ENCODE measurements around the gene MSS51.

The MSS51 gene

GRCh38 chr10:73444457-73444856, 11.1 kb upstream of the MSS51 start:
- no peak for DNase-seq (ENCODE audit: low read depth)
- H3K4me3 ChIP-seq (ENCODE audit: low read depth, low read length) = no peak overlapping the region
- no peak for TF ChIP-seq CTCF (IDR thresholded peaks at IDR 0.05; ENCODE audit: control insufficient read depth, extremely low read depth, insufficient read depth)

GRCh38 chr10:73439605-73440312, 6.4 kb upstream of the MSS51 start:
- H3K4me3 ChIP-seq (ENCODE audit: low read depth, low read length) = no peak overlapping the region
- no peak for TF ChIP-seq CTCF (IDR thresholded peaks at IDR 0.05; ENCODE audit: control insufficient read depth, extremely low read depth, insufficient read depth)
- DNase-seq (ENCODE audit: low read depth) = no peak

- DNase-seq (ENCODE audit: low read depth) = no peak
- H3K4me3 ChIP-seq (ENCODE audit: low read depth, low read length) = no peak overlapping the region
- TF ChIP-seq CTCF (IDR thresholded peaks at IDR 0.05; ENCODE audit: control insufficient read depth, extremely low read depth, insufficient read depth) = no peak
Measured at GRCh38 chr10:73439055-73439454, 5.7 kb upstream of the MSS51 start.

- no peak for TF ChIP-seq CTCF (IDR thresholded peaks at IDR 0.05; ENCODE audit: control insufficient read depth, extremely low read depth, insufficient read depth)
- DNase-seq (ENCODE audit: low read depth) = no peak
- no peak overlapping the region for H3K4me3 ChIP-seq (ENCODE audit: low read depth, low read length)
Measured at GRCh38 chr10:73432646-73433537, 469 bp downstream of the MSS51 start.

GRCh38 chr10:73426318-73426717, 7.0 kb downstream of the MSS51 start:
- no peak for TF ChIP-seq CTCF (IDR thresholded peaks at IDR 0.05; ENCODE audit: control insufficient read depth, extremely low read depth, insufficient read depth)
- no peak for DNase-seq (ENCODE audit: low read depth)
- no peak overlapping the region for H3K4me3 ChIP-seq (ENCODE audit: low read depth, low read length)

GRCh38 chr10:73424478-73424877, 8.9 kb downstream of the MSS51 start:
- no peak overlapping the region for H3K4me3 ChIP-seq (ENCODE audit: low read depth, low read length)
- no peak for DNase-seq (ENCODE audit: low read depth)
- no peak for TF ChIP-seq CTCF (IDR thresholded peaks at IDR 0.05; ENCODE audit: control insufficient read depth, extremely low read depth, insufficient read depth)

Data from LNCaP clone FGC (cell line).